Measurements from ENCODE around the gene GALM.
A peak's percentile ranks its signal among the peaks of the same experiment; 100 is the strongest.
"Not testable (repeated sequence)": the region's sequence is repeated elsewhere in the genome, so short reads cannot be mapped to it uniquely, and the experiment has no call there.

Gene GALM

DNA sequence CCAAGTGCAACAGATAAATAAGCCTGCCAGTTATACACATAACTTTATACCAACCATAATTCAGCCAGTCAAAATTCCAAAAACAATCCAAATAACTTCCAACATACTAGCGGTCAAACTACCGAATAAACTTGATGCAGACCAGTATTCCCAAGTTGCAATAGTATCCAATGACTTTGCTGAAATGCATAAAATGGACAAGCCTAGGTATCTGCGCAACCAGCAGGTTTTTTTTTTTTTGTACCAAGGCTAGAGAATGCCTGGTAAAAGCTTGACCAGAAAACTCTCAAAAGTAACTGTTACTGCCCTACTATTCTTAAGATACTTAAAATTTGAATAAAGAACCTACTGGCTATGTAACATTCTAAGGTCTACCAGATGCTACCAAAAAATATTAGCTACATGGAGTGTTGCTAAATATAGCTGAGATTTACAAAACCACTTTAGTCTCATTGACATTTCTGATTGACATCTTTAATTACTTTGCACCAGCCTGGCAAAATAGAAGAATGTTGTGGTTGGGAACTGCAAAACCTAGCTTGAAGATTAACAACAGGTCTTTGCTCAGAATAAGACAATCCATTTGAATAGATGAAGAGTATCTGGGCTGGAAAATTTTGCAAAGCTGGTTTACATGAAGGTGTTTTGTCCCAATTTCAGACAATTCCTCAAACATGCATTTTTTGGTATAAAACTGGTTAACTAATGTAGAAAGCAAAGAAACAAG lies 77.9 kb downstream of the GALM start:
- no peak for DNase-seq

DNA sequence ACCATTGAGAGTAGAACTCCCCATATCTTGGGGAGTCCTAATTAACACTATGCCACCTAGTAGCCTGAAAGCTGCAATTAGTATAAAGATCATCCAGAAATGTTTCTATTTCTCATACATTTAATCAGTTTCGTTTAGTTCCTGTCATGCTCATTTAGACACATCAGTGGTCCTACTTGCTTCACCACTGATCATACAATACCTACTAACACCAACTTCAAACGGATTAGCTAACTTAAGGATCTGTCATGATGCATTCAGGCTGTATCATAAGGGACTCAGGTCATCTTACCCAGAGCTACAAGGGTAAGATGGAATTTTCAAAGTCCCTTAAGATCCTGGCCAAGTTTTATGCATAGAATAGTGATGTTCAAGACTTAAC lies 78.5 kb downstream of the GALM start:
- DNase-seq: no peak

GRCh38 chr2:38745267-38745666 lies 79.4 kb downstream of the GALM start:
- DNase-seq: no peak

- no peak for DNase-seq
Measured at GRCh38 chr2:38747007-38747424, 81.1 kb downstream of the GALM start.

DNA sequence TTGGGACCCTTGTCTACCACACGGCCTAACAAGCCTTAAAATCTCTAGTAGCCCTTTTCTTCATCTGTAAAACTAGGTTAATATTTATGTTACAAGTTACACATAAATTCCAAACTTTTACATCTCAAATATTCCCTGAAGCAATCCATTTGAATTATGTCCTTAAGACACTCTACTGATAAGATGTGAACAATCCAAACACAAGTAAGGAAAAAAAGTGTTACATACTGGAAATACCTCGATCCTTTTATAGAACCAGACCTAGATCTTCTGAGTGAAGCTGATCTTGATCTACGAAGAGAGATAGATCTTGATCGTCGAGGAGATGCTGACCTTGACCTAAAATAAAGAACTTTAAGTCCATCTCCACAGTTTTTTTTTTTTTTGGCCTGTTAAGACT lies 81.9 kb downstream of the GALM start:
- DNase-seq: no peak

- DNase-seq: no peak
Measured at GRCh38 chr2:38748391-38748790, 82.5 kb downstream of the GALM start.

DNA sequence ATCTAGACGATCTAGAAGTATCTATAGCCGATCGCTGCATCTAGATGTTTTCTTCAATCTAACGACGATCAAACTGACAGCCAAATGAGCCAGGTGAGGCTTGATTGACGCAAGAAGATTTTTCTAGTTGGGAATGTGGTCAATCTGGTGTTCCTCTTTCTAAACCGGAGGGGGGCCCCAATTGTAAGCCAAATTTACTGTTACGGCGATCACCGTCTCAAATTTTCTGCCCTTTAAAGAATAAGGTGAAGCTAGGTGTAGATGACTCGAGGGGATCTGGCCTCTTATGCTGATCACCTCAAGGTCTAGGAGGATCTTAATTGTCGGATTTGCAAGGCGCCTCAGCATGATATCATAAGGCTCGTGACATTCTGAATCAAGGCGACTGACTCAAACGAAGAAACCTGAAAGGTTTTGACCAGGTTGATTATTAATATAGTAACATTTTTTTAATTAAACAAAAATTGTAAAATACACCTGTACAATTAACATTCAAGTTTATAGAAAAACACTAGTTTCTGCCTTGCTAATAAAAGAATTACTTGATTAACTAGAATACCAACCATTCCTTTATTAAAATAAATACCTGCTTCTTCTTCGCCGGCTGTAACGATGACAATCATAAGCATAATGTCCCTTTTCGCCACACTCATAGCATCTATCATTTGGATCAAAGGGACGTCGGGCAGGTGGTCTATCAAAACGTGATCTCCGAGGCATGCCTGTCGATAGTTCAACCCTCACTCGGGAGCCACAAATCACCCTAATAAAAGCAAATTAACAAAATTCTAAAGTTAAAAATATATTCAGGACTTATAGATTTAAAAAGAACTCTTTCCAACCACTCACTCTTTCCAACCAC lies 83.3 kb downstream of the GALM start:
- no peak for DNase-seq

DNA sequence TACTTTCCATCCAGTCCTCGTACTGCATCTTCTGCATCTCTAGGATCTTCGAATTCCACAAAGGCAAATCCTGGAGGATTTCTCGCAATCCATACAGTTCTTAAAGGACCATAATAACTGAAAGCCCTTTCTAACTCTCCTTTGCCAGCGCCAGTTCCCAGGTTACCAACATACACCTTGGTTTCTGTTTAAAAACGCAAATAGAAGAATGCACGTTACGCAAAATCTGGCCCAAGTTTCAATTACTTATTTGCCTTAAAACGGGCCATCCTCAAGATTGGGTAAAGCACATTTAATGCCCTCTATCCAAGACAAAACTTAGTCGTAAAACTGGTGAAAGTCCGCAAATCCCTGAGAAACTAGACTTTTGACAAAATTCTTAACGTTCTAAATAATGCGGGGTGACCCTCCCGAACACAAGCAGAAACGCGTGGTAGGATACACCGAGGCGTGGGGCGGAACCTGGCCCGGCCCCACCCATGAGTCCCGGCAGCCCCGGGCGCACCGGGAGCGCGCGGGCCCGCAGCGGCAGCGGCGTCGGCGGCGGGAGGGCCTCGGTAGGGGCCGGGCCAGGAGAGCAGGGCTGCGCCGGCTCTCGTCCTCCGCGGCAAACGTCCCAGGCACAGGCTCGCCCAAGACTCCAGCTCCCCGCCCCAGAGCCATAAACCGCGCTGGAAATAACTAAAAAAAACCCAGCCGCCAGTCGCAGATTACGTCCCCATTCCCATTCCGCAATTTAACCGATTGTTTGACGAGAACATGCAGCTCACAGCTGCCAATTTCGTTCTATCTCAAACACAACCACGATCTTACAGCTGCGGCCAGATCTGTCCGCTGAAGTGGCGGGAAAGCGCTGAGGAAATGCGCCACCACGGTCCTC lies 84.3 kb downstream of the GALM start:
- DNase-seq: peak; percentile 31

- DNase-seq: peak; percentile 99
Measured at GRCh38 chr2:38750891-38751595, 85.1 kb downstream of the GALM start, which contains the start of gene SRSF7. SRSF7 (minus strand) TSS chr2:38751361; CDS start chr2:38751256, 105 bp downstream.

DNA sequence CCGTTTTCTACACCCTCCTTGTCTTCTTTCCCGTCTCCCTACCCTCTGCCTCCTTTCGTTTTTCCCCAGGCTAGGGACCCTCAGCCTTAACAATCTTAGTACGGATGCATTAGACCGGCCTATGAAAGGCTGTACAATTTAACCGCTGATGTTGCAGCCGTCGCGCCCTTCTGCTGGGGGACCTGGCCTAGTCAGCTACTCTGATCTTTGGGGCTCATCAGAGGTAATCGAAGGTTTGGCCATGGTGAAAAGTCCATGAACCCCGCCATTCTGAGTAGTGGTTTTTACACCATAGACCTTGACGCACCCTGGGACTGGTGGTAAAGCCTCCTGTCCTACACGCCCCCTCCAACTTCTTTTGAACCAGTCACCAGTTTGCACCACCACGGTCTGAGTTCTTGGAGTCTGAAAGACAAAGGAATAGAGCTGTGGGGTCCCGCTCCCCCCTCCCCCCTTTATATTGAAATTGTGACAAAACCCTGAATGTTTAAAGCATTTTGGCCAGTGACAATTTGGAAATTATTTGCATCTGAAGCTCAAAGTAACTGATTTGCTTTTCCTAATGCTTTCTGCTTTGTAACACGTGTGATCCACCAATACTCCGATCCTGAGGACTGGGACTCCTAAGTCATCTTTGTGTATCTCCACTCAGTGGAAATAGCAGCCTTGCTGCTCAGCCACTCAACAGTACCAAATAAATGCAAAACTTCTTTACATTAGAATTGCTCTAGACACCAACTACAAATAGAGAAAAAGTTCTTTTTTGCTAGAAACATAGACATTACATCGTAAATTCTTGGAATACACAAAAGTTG lies 85.9 kb downstream of the GALM start:
- DNase-seq: no peak

GRCh38 chr2:38754049-38754448 lies 88.1 kb downstream of the GALM start:
- no peak for DNase-seq

- DNase-seq: no peak
Measured at GRCh38 chr2:38754506-38754905, 88.6 kb downstream of the GALM start.

GRCh38 chr2:38755891-38756290 lies 90.0 kb downstream of the GALM start:
- DNase-seq: not testable (repeated sequence)

DNA sequence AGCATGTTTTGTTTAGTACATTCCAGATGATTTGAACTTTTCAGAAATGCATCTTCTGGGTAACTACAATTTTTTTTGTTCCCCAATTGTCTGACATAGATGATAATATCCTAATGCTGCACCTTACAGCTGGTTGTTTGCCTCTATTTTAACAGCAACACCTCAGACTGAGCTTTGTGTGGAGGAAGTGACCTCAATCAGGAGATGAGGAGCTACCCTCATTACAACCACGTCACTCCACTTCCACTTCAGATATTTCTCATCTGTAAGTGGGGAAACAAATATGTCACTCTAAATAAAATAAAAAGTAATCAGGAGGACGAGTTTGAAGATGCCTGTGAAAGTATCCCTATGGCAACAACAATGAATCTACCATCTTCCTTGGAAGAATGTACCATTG lies 97.3 kb downstream of the GALM start:
- no peak for DNase-seq

DNA sequence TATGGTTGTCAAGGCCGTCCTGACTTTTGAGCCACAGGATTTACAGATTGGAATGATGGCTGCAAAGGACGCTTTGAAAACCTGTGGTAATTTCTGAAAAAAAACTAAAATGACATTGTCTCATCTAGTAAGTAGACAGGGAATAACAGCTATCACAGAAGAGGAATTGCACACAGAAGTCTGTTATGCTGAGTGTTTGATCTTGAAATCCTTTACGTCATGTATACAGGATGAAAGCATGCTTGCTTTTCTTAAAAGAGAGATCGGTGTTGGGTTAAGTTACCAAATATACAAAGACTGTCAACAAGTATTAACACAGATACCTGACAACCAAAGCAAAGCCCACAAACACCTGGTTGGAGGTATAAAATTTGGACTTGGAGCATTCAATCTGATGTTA lies 97.8 kb downstream of the GALM start:
- no peak for DNase-seq

DNA sequence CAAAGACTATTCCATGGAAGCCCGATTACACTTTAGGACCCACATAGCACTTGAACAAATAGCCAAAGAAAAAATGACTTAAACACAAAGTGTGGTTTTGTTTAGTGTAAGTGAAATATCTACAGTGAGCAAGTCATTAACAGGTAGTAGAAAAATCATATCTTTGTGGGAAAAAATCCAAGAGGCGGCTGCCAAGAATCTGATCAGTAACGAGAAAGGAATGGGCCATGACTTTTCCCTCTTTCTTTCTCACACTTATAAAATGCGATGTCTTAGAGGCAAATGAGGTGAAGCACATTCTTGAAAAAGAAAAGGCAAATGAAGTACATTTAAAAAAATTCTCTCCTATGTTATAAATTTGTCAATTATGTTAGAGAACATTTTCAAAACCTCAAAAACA lies 99.2 kb downstream of the GALM start:
- DNase-seq: no peak

GRCh38 chr2:38765551-38765950 lies 99.6 kb downstream of the GALM start:
- no peak for DNase-seq

DNA sequence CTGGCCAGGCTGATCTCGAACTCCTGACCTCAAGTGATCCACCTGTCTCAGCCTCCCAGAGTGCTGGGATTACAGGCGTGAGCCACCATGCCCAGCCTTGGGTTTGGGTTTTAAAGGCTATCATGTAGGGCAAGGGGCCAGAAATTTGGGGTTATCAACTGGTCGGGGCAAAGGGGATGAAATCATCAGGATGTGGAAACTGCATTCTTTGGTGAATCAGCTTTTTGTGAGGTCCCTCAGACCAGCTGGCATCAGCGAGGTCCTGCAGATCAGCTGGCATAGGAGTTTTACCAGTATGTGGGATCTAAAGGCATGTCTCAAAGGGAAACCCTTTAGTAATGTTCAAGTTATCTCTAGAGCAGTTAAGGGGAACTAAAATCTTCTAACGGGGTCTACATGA lies 105.7 kb downstream of the GALM start:
- DNase-seq: no peak

DNA sequence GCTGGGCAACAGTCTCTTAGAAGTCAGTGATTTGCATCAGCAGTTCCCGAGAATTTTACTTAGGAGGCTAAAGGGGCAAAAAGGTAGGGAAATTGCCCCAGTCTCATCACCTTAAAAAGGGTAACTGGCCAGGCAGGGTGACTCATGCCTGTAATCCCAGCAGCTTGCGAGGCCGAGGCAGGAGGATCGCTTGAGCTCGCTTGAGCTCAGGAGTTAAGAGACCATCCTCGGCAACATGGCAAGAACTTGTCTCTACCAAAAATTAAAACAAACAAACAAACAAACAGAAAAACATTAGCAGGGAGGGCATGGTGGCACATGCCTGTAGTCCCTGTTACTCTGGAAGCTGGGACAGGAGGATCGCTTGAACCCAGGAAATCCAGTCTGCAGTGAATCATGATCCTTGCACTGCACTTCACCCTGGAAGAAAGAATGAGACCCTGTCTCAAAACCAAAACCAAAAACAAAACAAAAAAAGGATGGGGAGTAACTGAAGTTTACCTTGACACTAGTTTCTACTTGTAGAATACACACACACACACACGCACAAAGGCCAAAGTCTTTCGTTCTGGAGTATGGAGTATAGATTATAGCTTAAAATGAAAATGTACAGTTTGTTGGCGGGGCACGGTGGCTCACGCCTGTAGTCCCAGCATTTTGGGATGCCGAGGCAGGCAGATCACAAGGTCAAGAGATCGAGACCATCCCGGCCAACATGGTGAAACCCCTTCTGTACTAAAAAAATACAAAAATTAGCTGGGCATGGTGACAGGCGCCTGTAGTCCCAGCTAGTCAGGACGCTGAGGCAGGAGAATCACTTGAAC lies 109.4 kb downstream of the GALM start:
- no peak for DNase-seq

DNA sequence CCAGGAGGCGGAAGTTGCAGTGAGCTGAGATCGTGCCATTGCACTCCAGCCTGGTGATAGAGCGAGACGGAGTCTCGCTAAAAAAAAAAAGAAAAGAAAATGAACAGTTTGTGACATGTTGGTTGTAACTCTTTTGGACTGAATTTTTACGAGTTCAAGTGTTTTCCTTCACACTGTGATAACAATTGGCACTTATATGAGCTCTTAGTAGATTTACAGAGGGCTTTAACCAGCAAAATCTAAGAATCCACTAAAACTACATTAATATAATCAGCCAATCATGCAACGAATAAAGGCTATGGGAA lies 110.0 kb downstream of the GALM start:
- DNase-seq: no peak

DNA sequence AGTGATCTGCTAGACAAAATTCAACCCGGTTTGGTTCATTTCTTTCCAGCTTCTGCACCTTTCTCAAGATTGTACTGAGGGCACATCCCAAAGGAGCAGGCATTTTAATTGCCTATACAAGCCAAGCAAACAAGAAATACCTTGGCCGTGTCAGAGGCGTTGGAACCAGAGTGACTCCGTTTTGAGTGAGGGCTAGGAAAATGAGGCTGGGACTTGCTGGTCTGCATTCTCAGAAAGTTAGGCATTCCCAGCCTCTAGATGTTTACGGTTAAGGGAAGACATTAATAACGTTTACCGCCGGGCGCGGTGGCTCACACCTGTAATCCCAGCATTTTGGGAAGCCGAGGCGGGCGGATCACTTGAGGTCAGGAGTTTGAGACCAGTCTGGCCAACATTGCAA lies 110.6 kb downstream of the GALM start:
- no peak for DNase-seq

Data from NCI-H345 (cell line).